Activated T-helper 9 cell treated with anti-CD3 and anti-CD28 coated beads, Interleukin-2, amount 50 U/mL, for 16 hours (primary cell): Measurements from ENCODE around the gene TRPM4.

ENCODE experiments used
- DNase-seq: peaks from one replicate; pipeline ENCODE4 v3.0.0-alpha.2; 2020; ENCODE audit warnings: low read depth

The TRPM4 gene

GRCh38 chr19:49231804-49232203 lies 74.2 kb downstream of the TRPM4 start:
- DNase-seq = no peak

- no peak for DNase-seq
Measured at GRCh38 chr19:49233163-49233562, 75.6 kb downstream of the TRPM4 start.

- DNase-seq = no peak
Measured at GRCh38 chr19:49241769-49242168, 84.2 kb downstream of the TRPM4 start.

GRCh38 chr19:49243129-49243528 lies 85.5 kb downstream of the TRPM4 start:
- DNase-seq = no peak

- DNase-seq = no peak
Measured at GRCh38 chr19:49243726-49244125, 86.1 kb downstream of the TRPM4 start.

- DNase-seq = no peak
Measured at GRCh38 chr19:49244256-49244655, 86.7 kb downstream of the TRPM4 start.

GRCh38 chr19:49247676-49248075 lies 90.1 kb downstream of the TRPM4 start:
- no peak for DNase-seq

- DNase-seq = no peak
Measured at GRCh38 chr19:49249933-49250332, 92.3 kb downstream of the TRPM4 start.

- DNase-seq = no peak
Measured at GRCh38 chr19:49255674-49256073, 98.1 kb downstream of the TRPM4 start.

- no peak for DNase-seq
Measured at GRCh38 chr19:49256691-49257090, 99.1 kb downstream of the TRPM4 start.
